Panc1 (cell line): ENCODE results near the gene SLC51A.

Source experiments
- CTCF ChIP-seq: fragments of 450-650 bp; IDR thresholded peaks from 2 replicates; pipeline ENCODE4 v1.5.1; 2017; ENCODE audit warnings: mild to moderate bottlenecking
- POLR2AphosphoS5 ChIP-seq: IDR thresholded peaks from 2 replicates; pipeline ENCODE4 v1.6.1; 2012; ENCODE audit warnings: mild to moderate bottlenecking, low read depth, low read length, moderate library complexity
- REST ChIP-seq, 2 experiments: IDR thresholded peaks; 2 replicates each; pipeline ENCODE4 v1.6.1; 2011 to 2012; ENCODE audit warnings: low read depth in 2 of 2, control low read depth in 1 of 2, low read length in 1 of 2, mild to moderate bottlenecking in 1 of 2, moderate library complexity in 1 of 2; ENCODE audit not compliant: insufficient read depth in 1 of 2
- SIN3A ChIP-seq: IDR thresholded peaks from 2 replicates; pipeline ENCODE4 v1.6.1; 2012; ENCODE audit warnings: low read depth, mild to moderate bottlenecking, low read length, moderate library complexity, borderline replicate concordance; ENCODE audit not compliant: insufficient read depth
- TCF7L2 ChIP-seq: IDR thresholded peaks from 2 replicates; pipeline ENCODE4 v1.6.1; 2011; ENCODE audit warnings: mild to moderate bottlenecking, low read depth, low read length, inconsistent platforms

GRCh38 chr3:196177567-196177966 is 38.8 kb upstream of the SLC51A start:
- no peak for TF ChIP-seq CTCF
- no peak for TF ChIP-seq REST (IDR thresholded peaks at IDR 0.05; ENCODE audit: insufficient read depth in 1 of 2, low read depth in 2 of 2, low read length in 1 of 2)
- no peak for TF ChIP-seq POLR2AphosphoS5
- TF ChIP-seq SIN3A, result no peak
- no peak for TF ChIP-seq TCF7L2
